HepG2 (cell line): ENCODE results near the gene RREB1. TPM values are rescaled to one million over a fixed set of nuclear protein-coding genes. Genes with fewer than 3 reads are reported as not detected.

Experiments
- AHDC1 ChIP-seq: sonication (generic); formaldehyde crosslinking; IDR thresholded peaks from 2 replicates; pipeline ENCODE4 v1.5.1; 2020; ENCODE audit warnings: mild to moderate bottlenecking, missing genetic modification reagents, borderline replicate concordance
- BCL6 ChIP-seq: IDR thresholded peaks from 2 replicates; pipeline ENCODE4 v1.6.1; 2016; ENCODE audit warnings: missing genetic modification reagents, missing compliant biosample characterization
- HNRNPLL ChIP-seq: fragments of 200-400 bp; formaldehyde crosslinking; IDR thresholded peaks from 2 replicates; pipeline ENCODE4 v1.6.1; 2017; ENCODE audit warnings: mild to moderate bottlenecking, low read depth, low read length; ENCODE audit not compliant: poor library complexity, severe bottlenecking
- HNRNPUL1 ChIP-seq: fragments of 200-400 bp; formaldehyde crosslinking; IDR thresholded peaks from 2 replicates; pipeline ENCODE4 v1.6.1; 2017; ENCODE audit warnings: low read depth, mild to moderate bottlenecking, low read length, moderate library complexity
- KAT8 ChIP-seq: IDR thresholded peaks from 2 replicates; pipeline ENCODE4 v1.6.1; 2016; ENCODE audit warnings: missing genetic modification reagents, missing compliant biosample characterization
- LCORL ChIP-seq, 2 experiments: fragments of 450-650 bp in 1 of 2; sonication (generic) in 1 of 2; formaldehyde crosslinking in 1 of 2; IDR thresholded peaks; 2 replicates each; pipeline versions ENCODE4 v1.5.0 to v1.6.1; 2017 to 2020; ENCODE audit warnings: antibody characterized with exemption in 1 of 2, missing genetic modification reagents in 1 of 2
- MYNN ChIP-seq: sonication (generic); formaldehyde crosslinking; IDR thresholded peaks from 2 replicates; pipeline ENCODE4 v1.4.0; 2020; ENCODE audit warnings: mild to moderate bottlenecking, low read depth, missing genetic modification reagents
- PHF5A ChIP-seq: IDR thresholded peaks from one replicate; pipeline ENCODE4 v1.6.1; 2018; ENCODE audit warnings: low read depth, missing genetic modification reagents; ENCODE audit not compliant: unreplicated experiment
- PITX1 ChIP-seq: sonication (generic); formaldehyde crosslinking; IDR thresholded peaks from 2 replicates; pipeline ENCODE4 v1.5.1; 2020; ENCODE audit warnings: mild to moderate bottlenecking, missing genetic modification reagents
- RERE ChIP-seq: IDR thresholded peaks from 2 replicates; pipeline ENCODE4 v1.6.1; 2016; ENCODE audit warnings: low read depth, missing genetic modification reagents, missing compliant biosample characterization
- ZNF549 ChIP-seq: sonication (generic); formaldehyde crosslinking; IDR thresholded peaks from 2 replicates; pipeline ENCODE4 v1.5.0; 2020; ENCODE audit warnings: missing genetic modification reagents
- ZNF652 ChIP-seq: IDR thresholded peaks from 2 replicates; pipeline ENCODE4 v1.6.1; 2016; ENCODE audit warnings: low read depth, borderline replicate concordance
- ZNF724P ChIP-seq: sonication (generic); formaldehyde crosslinking; IDR thresholded peaks from 2 replicates; pipeline ENCODE4 v1.8.0; 2022; ENCODE audit warnings: missing genetic modification reagents, borderline replicate concordance
- polyA plus RNA-seq, 8 experiments: library from polyadenylated mRNA; depleted of rRNA in 3 of 8; stranded (reverse) in 7 of 8; unstranded in 1 of 8; fragments of >200 nt; fragmentation: Illumina TruSeq in 4 of 8; extraction: Trizol in 4 of 8; gene quantifications; 2 replicates each; pipeline versions ENCODE4 v1.2.1 to v1.2.3, GENCODE V29; 2011 to 2016; ENCODE audit warnings: low read depth in 4 of 8, missing spikeins in 1 of 8, mixed read lengths in 1 of 8; ENCODE audit not compliant: insufficient read depth in 1 of 8
- total RNA-seq, 5 experiments: library from RNA; depleted of rRNA; stranded (reverse); fragments of >200 nt; fragmentation: Illumina TruSeq; extraction: Trizol; gene quantifications; 2 replicates each; pipeline ENCODE4 v1.2.3, GENCODE V29; 2016; ENCODE audit warnings: low read depth in 1 of 5
- TF ChIP-seq, protein P1 (sequence below), 2 experiments: sonication (generic) in 1 of 2; formaldehyde crosslinking in 1 of 2; IDR thresholded peaks; 2 replicates each; pipeline versions ENCODE4 v1.4.0 to v1.6.1; 2016 to 2020; ENCODE audit warnings: borderline replicate concordance in 1 of 2, low read depth in 1 of 2, mild to moderate bottlenecking in 1 of 2, missing genetic modification reagents in 1 of 2

The RREB1 gene
- total and polyA plus RNA-seq, 2 of the 13 experiments (the other 11 are each of a cell fraction or from before 2014, with no cell fraction given): 6.1 to 23.2 TPM

DNA sequence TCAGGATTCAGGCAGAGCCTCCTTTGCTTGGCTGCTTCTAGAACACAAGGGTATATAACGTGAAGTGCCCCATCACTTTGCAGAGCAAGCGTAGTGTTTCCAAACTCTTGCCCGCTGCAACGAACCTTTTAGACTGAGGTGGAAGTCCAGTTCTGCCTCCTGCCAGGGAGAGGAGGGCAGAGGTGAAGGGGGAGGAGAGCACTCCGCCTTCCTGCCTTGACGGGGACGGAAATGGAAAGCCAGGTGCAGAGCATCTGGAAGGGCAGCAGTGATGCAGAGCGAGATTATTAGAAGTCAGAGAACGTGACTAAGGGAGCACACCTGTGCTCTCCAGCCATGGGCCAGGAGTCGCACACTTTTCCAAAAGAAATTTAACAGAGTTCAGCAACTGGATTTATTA lies 63.4 kb downstream of the RREB1 start (continued):
- TF ChIP-seq PHF5A (no peak), ZNF724P (CRISPR knock-in tag) (no peak), MYNN (no peak), ZNF549 (CRISPR knock-in tag) (no peak), LCORL (IDR thresholded peaks at IDR 0.05) (no peak), LCORL (CRISPR knock-in tag; IDR thresholded peaks at IDR 0.05) (peak; percentile 78), ZNF652 (CRISPR knock-in tag) (no peak), AHDC1 (CRISPR knock-in tag) (peak; percentile 71), PITX1 (no peak), HNRNPLL (no peak), RERE (CRISPR knock-in tag) (no peak), BCL6 (CRISPR knock-in tag) (peak; percentile 28; the same call in 1 of the 2 replicates), HNRNPUL1 (no peak), KAT8 (CRISPR knock-in tag) (no peak)
- TF ChIP-seq, protein P1, sequence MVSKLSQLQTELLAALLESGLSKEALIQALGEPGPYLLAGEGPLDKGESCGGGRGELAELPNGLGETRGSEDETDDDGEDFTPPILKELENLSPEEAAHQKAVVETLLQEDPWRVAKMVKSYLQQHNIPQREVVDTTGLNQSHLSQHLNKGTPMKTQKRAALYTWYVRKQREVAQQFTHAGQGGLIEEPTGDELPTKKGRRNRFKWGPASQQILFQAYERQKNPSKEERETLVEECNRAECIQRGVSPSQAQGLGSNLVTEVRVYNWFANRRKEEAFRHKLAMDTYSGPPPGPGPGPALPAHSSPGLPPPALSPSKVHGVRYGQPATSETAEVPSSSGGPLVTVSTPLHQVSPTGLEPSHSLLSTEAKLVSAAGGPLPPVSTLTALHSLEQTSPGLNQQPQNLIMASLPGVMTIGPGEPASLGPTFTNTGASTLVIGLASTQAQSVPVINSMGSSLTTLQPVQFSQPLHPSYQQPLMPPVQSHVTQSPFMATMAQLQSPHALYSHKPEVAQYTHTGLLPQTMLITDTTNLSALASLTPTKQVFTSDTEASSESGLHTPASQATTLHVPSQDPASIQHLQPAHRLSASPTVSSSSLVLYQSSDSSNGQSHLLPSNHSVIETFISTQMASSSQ (IDR thresholded peaks at IDR 0.05; ENCODE audit: low read depth): no peak
- TF ChIP-seq, protein P1 (CRISPR knock-in tag; IDR thresholded peaks at IDR 0.05; ENCODE audit: borderline replicate concordance): no peak
